Measurements from ENCODE around the gene CCDC188. TPM values are rescaled to one million over a fixed set of nuclear protein-coding genes. Genes with fewer than 3 reads are reported as not detected.

The CCDC188 gene
- total RNA-seq, 1 experiment from 2014 or later: not detected

- H3K27me3 ChIP-seq (ENCODE audit: control insufficient read depth, insufficient read depth, low read length): no peaks in the 10 kb centered on the region
- BruUV-seq (replicated peaks): no TSS peak
- TF ChIP-seq SIN3A (IDR thresholded peaks at IDR 0.05; ENCODE audit: borderline replicate concordance, insufficient read depth, low read depth, low read length) (no peak), CTCF (IDR thresholded peaks at IDR 0.05) (no peak), REST (IDR thresholded peaks at IDR 0.05; ENCODE audit: insufficient read depth in 1 of 2, low read depth in 2 of 2, low read length in 1 of 2) (no peak), TCF7L2 (IDR thresholded peaks at IDR 0.05; ENCODE audit: low read depth, low read length) (no peak), POLR2AphosphoS5 (IDR thresholded peaks at IDR 0.05; ENCODE audit: low read depth, low read length) (no peak)
- POLR2A ChIA-PET: no interaction called here
- H3K4me3 ChIP-seq (ENCODE audit: low read depth in 2 of 2, low read length in 2 of 2): no peak overlapping the region
- no peak overlapping the region for H3K27ac ChIP-seq (ENCODE audit: low read length)
- ATAC-seq (no peak), DNase-seq (ENCODE audit: low read depth, low spot score) (no peak)
- no peaks in the 10 kb centered on the region for H3K9me3 ChIP-seq (ENCODE audit: control insufficient read depth, insufficient read depth, low read depth, low read length)
- in situ Hi-C loops (cut with HindIII; ENCODE audit: low pct_unique_long_range_greater_than_20kb, low sequenced_read_pairs) (no loop called here), intact Hi-C loops (cut with micrococcal nuclease; ENCODE audit: unreplicated experiment) (no loop called here)
- H3K4me1 ChIP-seq (ENCODE audit: control insufficient read depth, insufficient read depth, low read length): peaks cover 5% of the 10 kb centered on the region
- H3K36me3 ChIP-seq (ENCODE audit: control insufficient read depth, insufficient read depth, low read length): no peaks in the 10 kb centered on the region; the same call in 1 of the 2 replicates
- CTCF ChIA-PET: no interaction called here
Measured at GRCh38 chr22:20108757-20109230, 42.1 kb downstream of the CCDC188 start.

- no peak overlapping the region for H3K27ac ChIP-seq (ENCODE audit: low read length)
- CTCF ChIA-PET: interaction anchor here (0.6 kb wide), 1 partner anchor 142 kb away, joined by 3 read pairs; no protein-coding TSS in a partner anchor
- H3K36me3 ChIP-seq (ENCODE audit: control insufficient read depth, insufficient read depth, low read length): peaks cover under 1% of the 10 kb centered on the region
- TF ChIP-seq REST (IDR thresholded peaks at IDR 0.05; ENCODE audit: insufficient read depth in 1 of 2, low read depth in 2 of 2, low read length in 1 of 2) (no peak), POLR2AphosphoS5 (IDR thresholded peaks at IDR 0.05; ENCODE audit: low read depth, low read length) (no peak), SIN3A (IDR thresholded peaks at IDR 0.05; ENCODE audit: borderline replicate concordance, insufficient read depth, low read depth, low read length) (no peak), TCF7L2 (IDR thresholded peaks at IDR 0.05; ENCODE audit: low read depth, low read length) (no peak), CTCF (IDR thresholded peaks at IDR 0.05) (no peak)
- in situ Hi-C loops (cut with HindIII; ENCODE audit: low pct_unique_long_range_greater_than_20kb, low sequenced_read_pairs) (no loop called here), intact Hi-C loops (cut with micrococcal nuclease; ENCODE audit: unreplicated experiment) (no loop called here)
- H3K9me3 ChIP-seq (ENCODE audit: control insufficient read depth, insufficient read depth, low read depth, low read length): no peaks in the 10 kb centered on the region
- no peak for ATAC-seq
- no peak overlapping the region for H3K4me3 ChIP-seq (ENCODE audit: low read depth in 2 of 2, low read length in 2 of 2)
- no peaks in the 10 kb centered on the region for H3K27me3 ChIP-seq (ENCODE audit: control insufficient read depth, insufficient read depth, low read length)
- no TSS peak for BruUV-seq (replicated peaks)
- peaks cover 5% of the 10 kb centered on the region for H3K4me1 ChIP-seq (ENCODE audit: control insufficient read depth, insufficient read depth, low read length)
- POLR2A ChIA-PET: no interaction called here
- no peak for DNase-seq (ENCODE audit: low read depth, low spot score)
Measured at GRCh38 chr22:20107951-20108756, 42.7 kb downstream of the CCDC188 start.
